Liver (tissue), 9 donors: ENCODE results near the gene AFAP1. TPM values are rescaled to one million over a fixed set of nuclear protein-coding genes. Genes with fewer than 3 reads are reported as not detected.

ENCODE experiments used
- DNase-seq: peaks from one replicate; pipeline ENCODE4 v3.0.0-alpha.2; 2017; ENCODE audit warnings: low spot score
- H3K27ac ChIP-seq, 2 donors: one replicate each; pipeline ENCODE4 v1.7.0; 2013; ENCODE audit warnings: inconsistent platforms in 2 of 2, low read length in 2 of 2, control low read depth in 1 of 2, low read depth in 1 of 2, mild to moderate bottlenecking in 1 of 2
- H3K27me3 ChIP-seq, 4 donors: one replicate each; pipeline versions ENCODE4 v1.6.1 to v1.7.0; 2013; ENCODE audit warnings: low read length in 3 of 4, inconsistent platforms in 1 of 4, mild to moderate bottlenecking in 1 of 4, moderate library complexity in 1 of 4; ENCODE audit not compliant: control insufficient read depth in 4 of 4, insufficient read depth in 4 of 4
- H3K36me3 ChIP-seq, 4 donors: one replicate each; pipeline versions ENCODE4 v1.6.1 to v1.7.0; 2013; ENCODE audit warnings: low read length in 3 of 4, mild to moderate bottlenecking in 3 of 4, low read depth in 1 of 4, moderate library complexity in 1 of 4; ENCODE audit not compliant: control insufficient read depth in 4 of 4, insufficient read depth in 3 of 4
- H3K4me1 ChIP-seq, 4 donors: one replicate each; pipeline versions ENCODE4 v1.6.1 to v1.7.0; 2013; ENCODE audit warnings: low read length in 3 of 4, mild to moderate bottlenecking in 3 of 4, moderate library complexity in 1 of 4; ENCODE audit not compliant: control insufficient read depth in 4 of 4, insufficient read depth in 4 of 4
- H3K4me3 ChIP-seq, 3 donors: one replicate each; pipeline versions ENCODE4 v1.6.1 to v1.7.0; 2013; ENCODE audit warnings: low read length in 3 of 3, control low read depth in 1 of 3, low read depth in 1 of 3, mild to moderate bottlenecking in 1 of 3
- H3K9ac ChIP-seq, 2 donors: one replicate each; pipeline ENCODE4 v1.7.0; 2013; ENCODE audit warnings: low read length in 2 of 2, mild to moderate bottlenecking in 2 of 2, moderate library complexity in 2 of 2, control low read depth in 1 of 2, low read depth in 1 of 2
- H3K9me3 ChIP-seq, 4 donors: one replicate each; pipeline versions ENCODE4 v1.6.1 to v1.7.0; 2013; ENCODE audit warnings: low read length in 3 of 4; ENCODE audit not compliant: control insufficient read depth in 4 of 4
- EGR1 ChIP-seq, 2 donors: IDR thresholded peaks; 2 replicates each; pipeline ENCODE4 v1.6.1; 2016 to 2018; ENCODE audit warnings: antibody characterized with exemption in 2 of 2, low read depth in 2 of 2
- FOXA2 ChIP-seq: IDR thresholded peaks from 2 replicates; pipeline ENCODE4 v1.6.1; 2016; ENCODE audit warnings: antibody characterized with exemption
- GABPA ChIP-seq, 2 donors: IDR thresholded peaks in 1 of 2; conservative IDR thresholded peaks in 1 of 2; 2 replicates each; pipeline ENCODE4 v1.6.1; 2016; ENCODE audit warnings: antibody characterized with exemption in 2 of 2, mild to moderate bottlenecking in 1 of 2, moderate library complexity in 1 of 2
- HNF4G ChIP-seq: IDR thresholded peaks from 2 replicates; pipeline ENCODE4 v1.6.1; 2016; ENCODE audit warnings: antibody characterized with exemption
- JUND ChIP-seq, 2 donors: IDR thresholded peaks; 2 replicates each; pipeline ENCODE4 v1.6.1; 2016; ENCODE audit warnings: antibody characterized with exemption in 2 of 2
- NR2F2 ChIP-seq: IDR thresholded peaks from 2 replicates; pipeline ENCODE4 v1.6.1; 2016; ENCODE audit warnings: antibody characterized with exemption
- RAD21 ChIP-seq, 2 donors: IDR thresholded peaks; 2 replicates each; pipeline ENCODE4 v1.6.1; 2016; ENCODE audit warnings: antibody characterized with exemption in 2 of 2, mild to moderate bottlenecking in 2 of 2
- RXRA ChIP-seq, 2 donors: IDR thresholded peaks; 2 replicates each; pipeline ENCODE4 v1.6.1; 2017 to 2018; ENCODE audit warnings: antibody characterized with exemption in 2 of 2, mild to moderate bottlenecking in 1 of 2
- SP1 ChIP-seq: IDR thresholded peaks from 2 replicates; pipeline ENCODE4 v1.6.1; 2018; ENCODE audit warnings: antibody characterized with exemption, mild to moderate bottlenecking
- YY1 ChIP-seq: IDR thresholded peaks from 2 replicates; pipeline ENCODE4 v1.6.1; 2016; ENCODE audit warnings: antibody characterized with exemption, mild to moderate bottlenecking
- WGBS: extraction: QIAGEN DNeasy Blood & Tissue Kit; methylation state at CpG from one replicate; pipeline ENCODE4 v1.1.7; 2013; 5-methylcytosine and 5-hydroxymethylcytosine counted together
- polyA plus RNA-seq, 2 donors: library from polyadenylated mRNA; stranded (reverse) in 1 of 2; unstranded in 1 of 2; fragments of 200-250 nt in 1 of 2; fragments of >200 nt in 1 of 2; fragmentation: Nextera tagmentation in 1 of 2; extraction: Ambion mirVana in 1 of 2; gene quantifications; one replicate each; pipeline versions ENCODE4 v1.2.1 to v1.2.3, GENCODE V29; 2013 to 2015
- total RNA-seq, 2 donors: library from RNA; depleted of rRNA; stranded (reverse); fragments of >200 nt; gene quantifications; one replicate each; pipeline ENCODE4 v1.2.3, GENCODE V29; 2014
- TF ChIP-seq, protein P1 (sequence below): fragments of 150-350 bp; IDR thresholded peaks from 2 replicates; pipeline ENCODE4 v1.5.1; 2017; ENCODE audit warnings: improper control_type of control experiment, low read depth, low read length; ENCODE audit not compliant: missing input control
- TF ChIP-seq, protein P2 (sequence below): IDR thresholded peaks from 2 replicates; pipeline ENCODE4 v1.6.1; 2016; ENCODE audit warnings: antibody characterized with exemption
- TF ChIP-seq, protein P3 (sequence below): IDR thresholded peaks from 2 replicates; pipeline ENCODE4 v1.6.1; 2016; ENCODE audit warnings: antibody characterized with exemption
- TF ChIP-seq, protein P4 (sequence below): IDR thresholded peaks from 2 replicates; pipeline ENCODE4 v1.6.1; 2016; ENCODE audit warnings: antibody characterized with exemption
- TF ChIP-seq, protein P5 (sequence below): IDR thresholded peaks from 2 replicates; pipeline ENCODE4 v1.6.1; 2016; ENCODE audit warnings: antibody characterized with exemption, mild to moderate bottlenecking
- donor health status: healthy.
- donor health status: healthy.
- donor health status: healthy.
- donor health status: healthy.
- donor health status: healthy.

Gene AFAP1
- total and polyA plus RNA-seq, 4 donors: 0.40 to 3.2 (median 1.6) TPM

DNA sequence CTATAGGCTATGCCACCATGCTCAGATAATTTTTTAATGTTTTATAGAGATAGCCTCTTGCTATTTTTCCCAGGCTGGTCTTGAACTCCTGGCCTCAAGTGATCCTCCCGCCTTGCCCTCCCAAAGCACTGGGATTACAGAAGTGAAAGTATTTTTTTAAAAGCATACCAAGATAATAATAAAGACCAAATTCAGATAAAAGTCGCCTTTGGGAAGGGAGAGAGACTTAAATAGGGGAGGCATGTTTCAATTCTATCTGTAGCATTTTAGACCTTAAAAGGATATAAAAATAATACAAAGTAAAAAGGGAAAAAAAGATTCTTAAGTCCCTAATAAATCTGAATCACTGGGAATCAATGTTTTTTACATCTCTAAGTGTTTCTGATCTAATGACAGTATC is 108.9 kb downstream of the AFAP1 start (continued):
- TF ChIP-seq, protein P1, sequence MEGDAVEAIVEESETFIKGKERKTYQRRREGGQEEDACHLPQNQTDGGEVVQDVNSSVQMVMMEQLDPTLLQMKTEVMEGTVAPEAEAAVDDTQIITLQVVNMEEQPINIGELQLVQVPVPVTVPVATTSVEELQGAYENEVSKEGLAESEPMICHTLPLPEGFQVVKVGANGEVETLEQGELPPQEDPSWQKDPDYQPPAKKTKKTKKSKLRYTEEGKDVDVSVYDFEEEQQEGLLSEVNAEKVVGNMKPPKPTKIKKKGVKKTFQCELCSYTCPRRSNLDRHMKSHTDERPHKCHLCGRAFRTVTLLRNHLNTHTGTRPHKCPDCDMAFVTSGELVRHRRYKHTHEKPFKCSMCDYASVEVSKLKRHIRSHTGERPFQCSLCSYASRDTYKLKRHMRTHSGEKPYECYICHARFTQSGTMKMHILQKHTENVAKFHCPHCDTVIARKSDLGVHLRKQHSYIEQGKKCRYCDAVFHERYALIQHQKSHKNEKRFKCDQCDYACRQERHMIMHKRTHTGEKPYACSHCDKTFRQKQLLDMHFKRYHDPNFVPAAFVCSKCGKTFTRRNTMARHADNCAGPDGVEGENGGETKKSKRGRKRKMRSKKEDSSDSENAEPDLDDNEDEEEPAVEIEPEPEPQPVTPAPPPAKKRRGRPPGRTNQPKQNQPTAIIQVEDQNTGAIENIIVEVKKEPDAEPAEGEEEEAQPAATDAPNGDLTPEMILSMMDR: no peak
- TF ChIP-seq EGR1 (IDR thresholded peaks at IDR 0.05; ENCODE audit: low read depth in 2 of 2) (no peak), SP1 (no peak)

DNA sequence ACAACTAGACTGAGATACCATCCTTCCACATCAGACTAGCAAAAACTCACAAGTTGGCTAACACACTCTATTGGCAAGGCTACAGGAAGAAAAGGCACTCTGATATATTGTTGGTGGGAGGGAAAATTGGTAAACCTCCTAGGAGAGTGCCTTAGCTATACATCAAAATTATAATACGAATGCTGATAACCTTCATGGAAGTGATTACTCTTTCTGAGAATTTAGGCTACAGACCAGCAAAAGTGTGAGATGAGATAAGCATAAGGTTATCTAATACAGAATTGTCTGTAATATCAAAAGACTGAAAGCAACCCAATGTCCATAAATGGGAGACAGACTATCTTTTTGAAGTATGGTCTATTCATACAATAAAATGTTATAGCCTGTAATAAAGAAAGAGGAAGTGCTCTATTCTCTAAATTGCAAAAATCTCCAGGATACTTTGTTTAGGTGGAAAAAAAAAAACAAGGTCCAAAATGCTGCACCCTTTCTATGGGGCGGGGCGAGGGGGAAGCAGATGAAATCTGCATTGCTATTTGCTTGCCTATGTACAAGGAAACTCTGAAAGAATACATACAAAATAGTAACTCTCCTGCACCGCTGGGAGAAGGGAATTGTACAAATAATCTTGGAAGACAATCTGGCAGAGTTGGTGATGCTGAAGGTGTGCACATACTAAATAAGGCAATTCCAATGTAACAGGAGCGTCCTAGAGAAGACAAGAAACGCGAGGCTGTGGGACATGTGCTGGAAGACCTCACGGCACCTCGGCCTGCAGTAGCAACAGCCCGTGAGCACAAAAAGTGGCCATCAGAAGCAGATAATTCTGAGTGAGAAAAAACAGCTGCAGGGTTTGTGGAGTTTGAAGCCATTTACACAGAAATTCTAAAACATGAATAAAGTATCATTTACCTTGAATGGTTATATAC is 109.7 kb downstream of the AFAP1 start:
- H3K4me3 ChIP-seq: no peak overlapping the region
- H3K27me3 ChIP-seq: no peaks in the 10 kb centered on the region
- no peak for DNase-seq
- no peak overlapping the region for H3K27ac ChIP-seq
- no peaks in the 10 kb centered on the region for H3K9me3 ChIP-seq
- 76% methylated on average over 10 of the region's 10 CpGs for whole genome bisulfite sequencing
- no peaks in the 10 kb centered on the region for H3K4me1 ChIP-seq
- TF ChIP-seq RXRA (IDR thresholded peaks at IDR 0.05) (no peak), RAD21 (IDR thresholded peaks at IDR 0.05) (no peak), SP1 (no peak), HNF4G (no peak), FOXA2 (no peak), NR2F2 (no peak), GABPA (IDR thresholded peaks at IDR 0.05 in 1 of 2, conservative IDR thresholded peaks at IDR 0.05 in 1 of 2) (no peak), YY1 (no peak), JUND (IDR thresholded peaks at IDR 0.05) (no peak)
- TF ChIP-seq, protein P2, sequence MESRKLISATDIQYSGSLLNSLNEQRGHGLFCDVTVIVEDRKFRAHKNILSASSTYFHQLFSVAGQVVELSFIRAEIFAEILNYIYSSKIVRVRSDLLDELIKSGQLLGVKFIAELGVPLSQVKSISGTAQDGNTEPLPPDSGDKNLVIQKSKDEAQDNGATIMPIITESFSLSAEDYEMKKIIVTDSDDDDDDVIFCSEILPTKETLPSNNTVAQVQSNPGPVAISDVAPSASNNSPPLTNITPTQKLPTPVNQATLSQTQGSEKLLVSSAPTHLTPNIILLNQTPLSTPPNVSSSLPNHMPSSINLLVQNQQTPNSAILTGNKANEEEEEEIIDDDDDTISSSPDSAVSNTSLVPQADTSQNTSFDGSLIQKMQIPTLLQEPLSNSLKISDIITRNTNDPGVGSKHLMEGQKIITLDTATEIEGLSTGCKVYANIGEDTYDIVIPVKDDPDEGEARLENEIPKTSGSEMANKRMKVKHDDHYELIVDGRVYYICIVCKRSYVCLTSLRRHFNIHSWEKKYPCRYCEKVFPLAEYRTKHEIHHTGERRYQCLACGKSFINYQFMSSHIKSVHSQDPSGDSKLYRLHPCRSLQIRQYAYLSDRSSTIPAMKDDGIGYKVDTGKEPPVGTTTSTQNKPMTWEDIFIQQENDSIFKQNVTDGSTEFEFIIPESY: no peak
- TF ChIP-seq, protein P3, sequence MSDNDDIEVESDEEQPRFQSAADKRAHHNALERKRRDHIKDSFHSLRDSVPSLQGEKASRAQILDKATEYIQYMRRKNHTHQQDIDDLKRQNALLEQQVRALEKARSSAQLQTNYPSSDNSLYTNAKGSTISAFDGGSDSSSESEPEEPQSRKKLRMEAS: no peak
- TF ChIP-seq, protein P4, sequence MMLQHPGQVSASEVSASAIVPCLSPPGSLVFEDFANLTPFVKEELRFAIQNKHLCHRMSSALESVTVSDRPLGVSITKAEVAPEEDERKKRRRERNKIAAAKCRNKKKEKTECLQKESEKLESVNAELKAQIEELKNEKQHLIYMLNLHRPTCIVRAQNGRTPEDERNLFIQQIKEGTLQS: no peak
- TF ChIP-seq, protein P5, sequence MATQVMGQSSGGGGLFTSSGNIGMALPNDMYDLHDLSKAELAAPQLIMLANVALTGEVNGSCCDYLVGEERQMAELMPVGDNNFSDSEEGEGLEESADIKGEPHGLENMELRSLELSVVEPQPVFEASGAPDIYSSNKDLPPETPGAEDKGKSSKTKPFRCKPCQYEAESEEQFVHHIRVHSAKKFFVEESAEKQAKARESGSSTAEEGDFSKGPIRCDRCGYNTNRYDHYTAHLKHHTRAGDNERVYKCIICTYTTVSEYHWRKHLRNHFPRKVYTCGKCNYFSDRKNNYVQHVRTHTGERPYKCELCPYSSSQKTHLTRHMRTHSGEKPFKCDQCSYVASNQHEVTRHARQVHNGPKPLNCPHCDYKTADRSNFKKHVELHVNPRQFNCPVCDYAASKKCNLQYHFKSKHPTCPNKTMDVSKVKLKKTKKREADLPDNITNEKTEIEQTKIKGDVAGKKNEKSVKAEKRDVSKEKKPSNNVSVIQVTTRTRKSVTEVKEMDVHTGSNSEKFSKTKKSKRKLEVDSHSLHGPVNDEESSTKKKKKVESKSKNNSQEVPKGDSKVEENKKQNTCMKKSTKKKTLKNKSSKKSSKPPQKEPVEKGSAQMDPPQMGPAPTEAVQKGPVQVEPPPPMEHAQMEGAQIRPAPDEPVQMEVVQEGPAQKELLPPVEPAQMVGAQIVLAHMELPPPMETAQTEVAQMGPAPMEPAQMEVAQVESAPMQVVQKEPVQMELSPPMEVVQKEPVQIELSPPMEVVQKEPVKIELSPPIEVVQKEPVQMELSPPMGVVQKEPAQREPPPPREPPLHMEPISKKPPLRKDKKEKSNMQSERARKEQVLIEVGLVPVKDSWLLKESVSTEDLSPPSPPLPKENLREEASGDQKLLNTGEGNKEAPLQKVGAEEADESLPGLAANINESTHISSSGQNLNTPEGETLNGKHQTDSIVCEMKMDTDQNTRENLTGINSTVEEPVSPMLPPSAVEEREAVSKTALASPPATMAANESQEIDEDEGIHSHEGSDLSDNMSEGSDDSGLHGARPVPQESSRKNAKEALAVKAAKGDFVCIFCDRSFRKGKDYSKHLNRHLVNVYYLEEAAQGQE: no peak
- H3K9ac ChIP-seq: no peak overlapping the region
- no peaks in the 10 kb centered on the region for H3K36me3 ChIP-seq
